K562 (cell line): Measurements from ENCODE around the gene SDR9C7. TPM values are rescaled to one million over a fixed set of nuclear protein-coding genes. Genes with fewer than 3 reads are reported as not detected.
"Not testable (repeated sequence)": the region's sequence is repeated elsewhere in the genome, so short reads cannot be mapped to it uniquely, and the experiment has no call there.

Source experiments
- ATAC-seq: fragments of 200-7000 bp; cut with Tn5 transposase; 3 replicates; pipeline ENCODE4 v1.9.1; 2020; ENCODE audit warnings: moderate library complexity
- BruUV-seq: library from RNA; stranded (reverse); fragments of 400-500 nt; replicated peaks from 2 replicates; lab custom pipeline; 2021; lab: Mats Ljungman, UMichigan
- CTCF ChIA-PET: fragments of 300-600 bp; formaldehyde crosslinking; extraction: SDS; loops from one replicate; lab custom pipeline; 2021; ENCODE audit warnings: low intra/inter-chr PET ratio; lab: Yijun Ruan, JAX
- POLR2A ChIA-PET: fragments of 300-600, 350-650 bp; sonication (Branson Sonifier 250); formaldehyde crosslinking; extraction: SDS; loops from one replicate; lab custom pipeline; 2021; ENCODE audit warnings: antibody characterized with exemption, inconsistent platforms; lab: Yijun Ruan, JAX
- DNase-seq, 4 experiments: peaks; one replicate each; pipeline versions ENCODE4 v3.0.0 to v3.0.0-alpha.2; 2011 to 2018; ENCODE audit warnings: low spot score in 3 of 4, mixed read lengths in 3 of 4; ENCODE audit errors: extremely low read depth in 1 of 4
- FAIRE-seq: peaks from 2 replicates; lab custom pipeline; 2011; peaks lifted over from hg19 to GRCh38; lab: Jason Lieb, UNC
- H2AFZ ChIP-seq: 2 replicates; pipeline ENCODE4 v1.6.0; 2011; ENCODE audit warnings: low read depth, low read length, control low read depth, inconsistent platforms
- H3K27ac ChIP-seq: fragments of 200-600 bp; 3 replicates; pipeline ENCODE4 v1.8.0; 2011; ENCODE audit warnings: low read depth, mild to moderate bottlenecking, control low read depth, inconsistent platforms, low read length, moderate library complexity, mixed read lengths; ENCODE audit errors: extremely low read depth
- H3K27me3 ChIP-seq, 2 experiments: fragments of 300-600 bp in 1 of 2; 2 replicates in 1 of 2; 3 replicates in 1 of 2; pipeline versions ENCODE4 v1.6.0 to v1.8.0; 2011; ENCODE audit warnings: inconsistent platforms in 2 of 2, low read length in 2 of 2, mild to moderate bottlenecking in 1 of 2, mixed read lengths in 1 of 2, moderate library complexity in 1 of 2; ENCODE audit not compliant: control insufficient read depth in 2 of 2, insufficient read depth in 2 of 2
- H3K36me3 ChIP-seq: fragments of 300-600 bp; 3 replicates; pipeline ENCODE4 v1.8.0; 2011; ENCODE audit warnings: mild to moderate bottlenecking, low read length, inconsistent platforms; ENCODE audit not compliant: control insufficient read depth, insufficient read depth
- H3K4me1 ChIP-seq, 2 experiments: fragments of 200-600 bp in 1 of 2; replicated peaks in 1 of 2; 2 replicates in 1 of 2; 3 replicates in 1 of 2; pipeline versions ENCODE4 v1.5.1 to v1.8.0; 2011; ENCODE audit warnings: inconsistent platforms in 2 of 2, low read length in 2 of 2, mild to moderate bottlenecking in 1 of 2, mixed read lengths in 1 of 2, moderate library complexity in 1 of 2; ENCODE audit not compliant: control insufficient read depth in 2 of 2, insufficient read depth in 2 of 2
- H3K4me2 ChIP-seq: 2 replicates; pipeline ENCODE4 v1.6.1; 2011; ENCODE audit warnings: low read length, control low read depth, inconsistent platforms, mixed read lengths; ENCODE audit not compliant: insufficient read depth
- H3K4me3 ChIP-seq: fragments of 200-600 bp; sonication (generic), shearing (Covaris generic); 2 replicates; pipeline ENCODE4 v1.5.1; 2016; ENCODE audit warnings: control low read depth, inconsistent platforms
- H3K79me2 ChIP-seq: fragments of 200-600 bp; 3 replicates; pipeline ENCODE4 v1.8.0; 2011; ENCODE audit warnings: low read length, inconsistent platforms; ENCODE audit not compliant: control insufficient read depth, insufficient read depth
- H3K9ac ChIP-seq, 2 experiments: 2 replicates each; pipeline versions ENCODE4 v1.6.0 to v1.6.1; 2011; ENCODE audit warnings: low read depth in 2 of 2, low read length in 2 of 2, control low read depth in 1 of 2, inconsistent platforms in 1 of 2, mild to moderate bottlenecking in 1 of 2, mixed read lengths in 1 of 2; ENCODE audit not compliant: insufficient read depth in 1 of 2
- H3K9me1 ChIP-seq: one replicate; pipeline ENCODE4 v1.6.0; 2011; ENCODE audit warnings: inconsistent platforms, mild to moderate bottlenecking, low read length, moderate library complexity; ENCODE audit not compliant: control insufficient read depth, insufficient read depth
- H3K9me3 ChIP-seq: replicated peaks from 2 replicates; pipeline ENCODE4 v1.5.1; 2011; ENCODE audit warnings: low read depth, low read length, inconsistent platforms; ENCODE audit not compliant: control insufficient read depth, insufficient read depth
- H4K20me1 ChIP-seq: replicated peaks from 2 replicates; pipeline ENCODE4 v1.6.1; 2011; ENCODE audit warnings: low read length, inconsistent platforms, mixed read lengths; ENCODE audit not compliant: control insufficient read depth, insufficient read depth
- ASH1L ChIP-seq: fragments of 450-650 bp; IDR thresholded peaks from 2 replicates; pipeline ENCODE4 v1.6.1; 2018; ENCODE audit warnings: borderline replicate concordance, mild to moderate bottlenecking, low read depth; ENCODE audit not compliant: partially characterized antibody
- BCOR ChIP-seq: fragments of 450-650 bp; IDR thresholded peaks from 2 replicates; pipeline ENCODE4 v1.6.1; 2016
- ETV1 ChIP-seq: fragments of 450-650 bp; conservative IDR thresholded peaks from 2 replicates; pipeline ENCODE4 v1.6.1; 2016; ENCODE audit warnings: missing genetic modification characterization, control low read depth, low read depth, missing compliant biosample characterization
- GABPA ChIP-seq: fragments of 200-800 bp; sonication (Bioruptor generic); conservative IDR thresholded peaks from 2 replicates; pipeline ENCODE4 v1.6.1; 2016; ENCODE audit warnings: low read depth, missing genetic modification characterization, missing compliant biosample characterization
- KLF6 ChIP-seq: fragments of 250-450 bp; sonication (Bioruptor Pico); IDR thresholded peaks from 2 replicates; pipeline ENCODE4 v1.4.0; 2020; ENCODE audit warnings: mild to moderate bottlenecking, moderate library complexity, borderline replicate concordance
- MIER1 ChIP-seq: fragments of 450-650 bp; IDR thresholded peaks from 2 replicates; pipeline ENCODE4 v1.6.1; 2016; ENCODE audit warnings: antibody characterized with exemption, mild to moderate bottlenecking, low read depth
- NCOA4 ChIP-seq: fragments of 450-650 bp; IDR thresholded peaks from 2 replicates; pipeline ENCODE4 v1.6.1; 2018; ENCODE audit warnings: mild to moderate bottlenecking; ENCODE audit not compliant: partially characterized antibody
- PHB ChIP-seq: fragments of 250-450 bp; sonication (Bioruptor Pico); IDR thresholded peaks from 2 replicates; pipeline ENCODE4 v1.5.0; 2021
- TBP ChIP-seq: optimal IDR thresholded peaks from 2 replicates; pipeline ENCODE3; 2011; ENCODE audit warnings: low read depth, low read length, improper control_type of control experiment
- THAP12 ChIP-seq: fragments of 250-450 bp; sonication (Bioruptor Pico); IDR thresholded peaks from 2 replicates; pipeline ENCODE4 v1.9.0; 2021; ENCODE audit warnings: mild to moderate bottlenecking, inconsistent platforms
- ZC3H4 ChIP-seq: sonication (generic); formaldehyde crosslinking; IDR thresholded peaks from 2 replicates; pipeline ENCODE4 v1.9.0; 2021; ENCODE audit warnings: missing genetic modification reagents, borderline replicate concordance
- ZNF121 ChIP-seq: sonication (generic); formaldehyde crosslinking; conservative IDR thresholded peaks from 2 replicates; pipeline ENCODE4 v1.8.0; 2022; ENCODE audit warnings: missing genetic modification reagents
- ZNF146 ChIP-seq: IDR thresholded peaks from one replicate; pipeline ENCODE4 v1.6.1; 2018; ENCODE audit warnings: missing compliant biosample characterization; ENCODE audit not compliant: unreplicated experiment
- ZNF274 ChIP-seq: IDR thresholded peaks from 2 replicates; pipeline ENCODE4 v1.6.1; 2011; ENCODE audit warnings: low read depth, mild to moderate bottlenecking, low read length, moderate library complexity, borderline replicate concordance
- WGBS: fragments of 100-300 bp; shearing (Covaris generic); methylation state at CpG from one replicate; pipeline ENCODE4 v1.1.6; 2016; ENCODE audit warnings: low coverage, mixed read lengths; ENCODE audit not compliant: insufficient coverage; ENCODE audit errors: missing lambda C conversion rate; 5-methylcytosine and 5-hydroxymethylcytosine counted together
- in situ Hi-C: fragments of 300-500 bp; cut with MboI; formaldehyde crosslinking; loops from 4 replicates; pipeline ENCODE4 v1.15.0; 2018; ENCODE audit warnings: inconsistent platforms, mixed read lengths
- intact Hi-C: fragments of 100-400 bp; cut with micrococcal nuclease; formaldehyde crosslinking; loops from 2 replicates; pipeline ENCODE4 v1.14.2; 2022
- polyA plus RNA-seq, 8 experiments: library from polyadenylated mRNA; depleted of rRNA in 4 of 8; stranded (reverse) in 5 of 8; unstranded in 3 of 8; fragments of >200 nt; fragmentation: Nextera tagmentation in 2 of 8; fragmentation: Illumina TruSeq in 1 of 8; extraction: Ambion mirVana in 2 of 8; extraction: Trizol in 1 of 8; gene quantifications; 2 replicates each; pipeline versions ENCODE4 v1.2.1 to v1.2.3, GENCODE V29; 2011 to 2014; ENCODE audit warnings: inconsistent platforms in 1 of 8, missing spikeins in 1 of 8
- total RNA-seq, 7 experiments: library from RNA; depleted of rRNA in 6 of 7; stranded (reverse); fragments of >200 nt in 6 of 7; fragmentation: Illumina TruSeq in 2 of 7; extraction: Trizol in 2 of 7; gene quantifications; 2 replicates each; pipeline versions ENCODE4 v1.2.1 to v1.2.3, GENCODE V29; 2011 to 2021; ENCODE audit warnings: low replicate concordance in 1 of 7

SDR9C7 gene
- total and polyA plus RNA-seq, 9 of the 15 experiments (the other 6 are each of a cell fraction or from before 2014, with no cell fraction given), result 0.04 to 0.59 (median 0.06) TPM; not detected in 6

GRCh38 chr12:56918139-56918538 lies 16.1 kb downstream of the SDR9C7 start:
- in situ Hi-C loops, H3K4me3 ChIP-seq, ATAC-seq, H2AFZ ChIP-seq, H3K9ac ChIP-seq, BruUV-seq, intact Hi-C loops, H3K79me2 ChIP-seq, H3K27me3 ChIP-seq, H4K20me1 ChIP-seq, H3K4me1 ChIP-seq, CTCF ChIA-PET, H3K36me3 ChIP-seq, H3K9me3 ChIP-seq, FAIRE-seq, H3K9me1 ChIP-seq, H3K27ac ChIP-seq, DNase-seq, H3K4me2 ChIP-seq: not testable (repeated sequence)
- TF ChIP-seq BCOR, result peak; percentile 63; the same call in 1 of the 2 replicates
- TF ChIP-seq ZNF146 (CRISPR knock-in tag), result peak; percentile 73
- POLR2A ChIA-PET, result interaction anchor here (1.5 kb wide), 1 partner anchor 11 kb away, joined by 4 read pairs; no protein-coding TSS in a partner anchor
- WGBS, result 68% methylated on average over 3 of the region's 3 CpGs

GRCh38 chr12:56916996-56917333 lies 17.2 kb downstream of the SDR9C7 start:
- ATAC-seq (no peak), FAIRE-seq (no peak), DNase-seq (no peak)
- Histone ChIP-seq H3K9me3 (0 out of 2 replicates have a peak, but pooled peaks cover 1% of the 10 kb centered on the region), H3K4me3 (no peak overlapping the region), H3K27ac (no peak overlapping the region), H3K27me3 (no peaks in the 10 kb centered on the region), H4K20me1 (no peaks in the 10 kb centered on the region), H3K36me3 (no peaks in the 10 kb centered on the region), H3K9ac (no peak overlapping the region), H3K4me1 (no peaks in the 10 kb centered on the region), H3K79me2 (no peaks in the 10 kb centered on the region), H3K9me1 (no peaks in the 10 kb centered on the region), H2AFZ (no peak overlapping the region), H3K4me2 (no peak overlapping the region)
- 22% methylated on average over 1 of the region's 1 CpG for WGBS
- intact Hi-C loops (no loop called here), in situ Hi-C loops (no loop called here)
- POLR2A ChIA-PET, result interaction anchor here (1.0 to 1.5 kb wide), 2 partner anchors 12 to 19 kb away, joined by 3 to 4 read pairs; no protein-coding TSS in a partner anchor
- no TSS peak for BruUV-seq
- CTCF ChIA-PET, result no interaction called here
- TF ChIP-seq KLF6 (CRISPR knock-in tag), result no peak
- no peak for TF ChIP-seq ASH1L
- no peak for TF ChIP-seq THAP12
- no peak for TF ChIP-seq PHB (CRISPR knock-in tag)
- no peak for TF ChIP-seq TBP
- TF ChIP-seq ZNF274, result no peak
- TF ChIP-seq GABPA (tag), result no peak
- TF ChIP-seq NCOA4, result no peak
- TF ChIP-seq MIER1, result no peak
- no peak for TF ChIP-seq ZC3H4 (CRISPR knock-in tag)
- no peak for TF ChIP-seq ZNF121 (CRISPR knock-in tag)
- no peak for TF ChIP-seq ETV1 (tag)
